ENCODE data around the gene SSBP1.

The SSBP1 gene

DNA sequence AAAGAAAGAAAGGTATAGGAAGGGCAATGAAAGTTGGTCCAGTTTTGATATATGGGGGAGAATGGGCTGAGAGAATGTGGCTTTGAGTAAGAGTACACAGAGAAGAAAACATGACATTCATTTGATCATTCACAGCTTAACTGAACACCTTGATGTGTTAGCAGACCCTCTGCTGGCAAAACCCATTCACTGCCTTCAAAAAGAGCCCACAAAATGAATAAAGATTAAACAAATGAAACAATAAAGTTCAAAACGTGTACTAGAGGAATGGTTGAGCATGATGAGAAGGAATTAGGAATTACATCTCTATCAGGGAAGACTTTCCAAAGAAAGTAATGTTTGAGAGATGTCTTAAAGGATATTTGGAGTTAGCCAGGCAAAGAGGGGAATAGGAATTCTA lies 27.9 kb upstream of the SSBP1 start:
- no peak for DNase-seq
- Histone ChIP-seq H3K36me3 (no peaks in the 10 kb centered on the region), H3K9me3 (ENCODE audit: severe bottlenecking) (no peaks in the 10 kb centered on the region), H3K27me3 (ENCODE audit: insufficient read depth, low read depth, severe bottlenecking) (peaks cover 19% of the 10 kb centered on the region), H3K27ac (no peak overlapping the region), H3K4me3 (ENCODE audit: low read depth, low read length) (no peak overlapping the region)
- TF ChIP-seq CTCF (IDR thresholded peaks at IDR 0.05; ENCODE audit: low read depth, low read length) = no peak

DNA sequence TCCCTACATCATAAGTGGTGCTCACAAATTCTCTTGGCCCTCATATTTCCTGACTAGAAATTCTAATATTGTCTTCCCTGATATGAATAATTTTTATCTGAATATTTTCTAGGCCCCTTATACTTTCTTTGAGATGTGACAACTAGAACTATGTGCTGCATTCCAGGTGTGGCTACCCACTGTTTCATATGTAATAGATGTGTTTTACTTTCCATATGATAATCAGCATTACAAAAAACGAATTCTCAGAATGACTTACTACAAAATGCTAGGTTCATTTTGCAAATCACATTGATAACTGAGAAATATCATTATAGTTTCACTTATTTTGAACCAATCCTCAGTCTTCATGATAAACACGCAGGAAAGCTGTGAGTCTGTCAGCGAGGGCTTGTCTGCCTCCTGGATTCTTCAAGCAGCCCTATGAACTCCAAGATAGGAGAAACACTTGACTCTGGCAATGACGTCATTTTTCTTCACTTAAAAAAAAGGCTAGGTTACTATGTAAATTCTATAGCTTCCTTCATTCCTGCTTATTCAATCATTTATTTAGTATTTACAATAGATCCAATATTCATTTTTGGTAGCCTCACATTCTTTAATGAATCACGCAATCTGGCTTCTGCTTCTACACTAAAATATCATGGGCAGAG lies 25.4 kb upstream of the SSBP1 start:
- DNase-seq = no peak
- TF ChIP-seq CTCF (IDR thresholded peaks at IDR 0.05; ENCODE audit: low read depth, low read length) = no peak

DNA sequence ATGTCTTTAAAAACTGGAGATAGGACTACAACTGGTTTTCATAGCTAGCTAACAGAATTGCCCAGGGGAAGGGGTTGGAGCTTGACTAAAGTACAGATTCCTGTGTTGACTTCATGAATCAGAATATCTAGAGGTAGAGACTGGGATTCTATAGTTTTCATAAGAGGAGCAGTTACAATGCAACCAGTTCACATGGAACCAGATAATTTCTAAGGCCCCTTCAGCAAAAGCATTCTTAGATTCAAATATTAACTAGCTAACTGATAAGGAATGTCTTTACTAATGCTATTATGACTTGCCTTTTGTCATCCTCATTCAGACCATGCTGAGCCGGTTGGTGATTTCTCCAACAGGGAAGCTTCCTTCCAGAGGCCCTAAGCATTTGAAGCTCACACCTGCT lies 24.3 kb upstream of the SSBP1 start:
- TF ChIP-seq CTCF (IDR thresholded peaks at IDR 0.05; ENCODE audit: low read depth, low read length) = no peak
- peaks cover 8% of the 10 kb centered on the region for H3K27me3 ChIP-seq (ENCODE audit: insufficient read depth, low read depth, severe bottlenecking)
- H3K27ac ChIP-seq = no peak overlapping the region
- no peak overlapping the region for H3K4me3 ChIP-seq (ENCODE audit: low read depth, low read length)
- no peak for DNase-seq
- H3K9me3 ChIP-seq (ENCODE audit: severe bottlenecking) = no peaks in the 10 kb centered on the region
- no peaks in the 10 kb centered on the region for H3K36me3 ChIP-seq

More for the DNA sequence above, 25.4 kb upstream of the SSBP1 start:
- Histone ChIP-seq H3K27ac (no peak overlapping the region), H3K4me3 (ENCODE audit: low read depth, low read length) (no peak overlapping the region), H3K27me3 (ENCODE audit: insufficient read depth, low read depth, severe bottlenecking) (peaks cover 8% of the 10 kb centered on the region), H3K9me3 (ENCODE audit: severe bottlenecking) (no peaks in the 10 kb centered on the region), H3K36me3 (no peaks in the 10 kb centered on the region)

GRCh38 chr7:141714571-141714970 lies 23.6 kb upstream of the SSBP1 start:
- Histone ChIP-seq H3K27me3 (ENCODE audit: insufficient read depth, low read depth, severe bottlenecking) (peaks cover 8% of the 10 kb centered on the region), H3K27ac (no peak overlapping the region), H3K9me3 (ENCODE audit: severe bottlenecking) (no peaks in the 10 kb centered on the region), H3K36me3 (no peaks in the 10 kb centered on the region), H3K4me3 (ENCODE audit: low read depth, low read length) (no peak overlapping the region)
- no peak for TF ChIP-seq CTCF (IDR thresholded peaks at IDR 0.05; ENCODE audit: low read depth, low read length)
- no peak for DNase-seq

DNA sequence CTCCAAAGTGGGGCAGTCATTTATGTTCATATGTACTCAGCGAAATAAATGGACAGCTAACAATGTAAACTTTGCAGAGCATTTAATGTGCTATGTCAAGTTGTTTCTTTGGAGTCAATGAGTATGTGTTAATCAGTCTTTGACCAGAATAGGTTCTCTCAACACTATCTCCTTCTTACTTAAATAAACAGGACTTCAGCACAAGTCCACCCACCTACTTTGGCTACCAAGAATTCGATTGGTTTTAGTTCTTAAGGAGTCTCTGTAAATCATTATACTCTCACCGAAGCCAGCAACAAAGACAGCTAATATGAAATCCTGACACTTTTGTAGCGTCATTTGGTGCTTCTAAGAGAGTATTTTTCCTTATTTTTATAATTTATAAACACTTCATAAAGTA lies 23.1 kb upstream of the SSBP1 start:
- no peak overlapping the region for H3K4me3 ChIP-seq (ENCODE audit: low read depth, low read length)
- no peak overlapping the region for H3K27ac ChIP-seq
- peaks cover 7% of the 10 kb centered on the region for H3K27me3 ChIP-seq (ENCODE audit: insufficient read depth, low read depth, severe bottlenecking)
- H3K9me3 ChIP-seq (ENCODE audit: severe bottlenecking) = no peaks in the 10 kb centered on the region
- DNase-seq = no peak
- no peaks in the 10 kb centered on the region for H3K36me3 ChIP-seq
- TF ChIP-seq CTCF (IDR thresholded peaks at IDR 0.05; ENCODE audit: low read depth, low read length) = no peak

Measured in WERI-Rb-1 (cell line).